Fibroblast of villous mesenchyme (primary cell): Measurements from ENCODE around the gene FOXO3. TPM values are rescaled to one million over a fixed set of nuclear protein-coding genes. Genes with fewer than 3 reads are reported as not detected.

Source experiments
- DNase-seq: peaks from one replicate; pipeline ENCODE4 v3.0.0-alpha.2; 2010; ENCODE audit warnings: low read depth
- H3K4me3 ChIP-seq: 2 replicates; pipeline ENCODE4 v1.5.1; 2011; ENCODE audit warnings: low read depth, mild to moderate bottlenecking, low read length
- total RNA-seq: library from RNA; depleted of rRNA; stranded (reverse); fragments of >200 nt; gene quantifications from 2 replicates; pipeline ENCODE4 v1.2.3, GENCODE V29; 2012
- TF ChIP-seq, protein P1 (sequence below): IDR thresholded peaks from 2 replicates; pipeline ENCODE4 v1.5.1; 2012; ENCODE audit warnings: low read depth, mild to moderate bottlenecking, low read length; ENCODE audit not compliant: insufficient read depth

Gene FOXO3
- total RNA-seq, 1 donor: 43.2 TPM

DNA sequence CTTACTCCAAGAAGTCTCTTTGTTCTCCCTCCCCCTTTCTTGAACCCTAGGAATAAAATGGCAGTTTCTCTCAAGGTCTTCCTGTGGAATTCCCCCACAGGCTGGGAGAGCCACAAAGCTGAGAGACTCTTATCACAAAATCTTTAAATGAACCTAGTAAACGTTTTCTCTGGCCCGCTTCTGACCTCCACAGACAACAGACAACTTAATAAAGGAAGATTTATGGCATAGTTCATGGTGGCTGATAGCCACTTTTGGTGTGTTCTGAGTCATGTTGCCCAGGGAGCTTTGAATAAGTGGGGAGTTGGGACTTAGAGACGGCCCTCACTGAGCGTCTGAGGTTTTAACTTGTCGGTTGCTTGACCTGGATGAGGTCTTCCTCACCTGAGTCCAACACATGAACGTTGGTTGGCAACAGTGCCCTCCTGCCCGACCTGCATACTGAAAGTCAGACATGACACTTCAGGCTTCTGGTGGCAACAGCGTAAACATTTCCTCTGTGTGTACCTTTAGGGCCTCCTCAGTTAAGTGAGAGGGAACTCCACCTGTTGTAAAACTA lies 124.1 kb downstream of the FOXO3 start:
- no peak overlapping the region for H3K4me3 ChIP-seq
- TF ChIP-seq, protein P1, sequence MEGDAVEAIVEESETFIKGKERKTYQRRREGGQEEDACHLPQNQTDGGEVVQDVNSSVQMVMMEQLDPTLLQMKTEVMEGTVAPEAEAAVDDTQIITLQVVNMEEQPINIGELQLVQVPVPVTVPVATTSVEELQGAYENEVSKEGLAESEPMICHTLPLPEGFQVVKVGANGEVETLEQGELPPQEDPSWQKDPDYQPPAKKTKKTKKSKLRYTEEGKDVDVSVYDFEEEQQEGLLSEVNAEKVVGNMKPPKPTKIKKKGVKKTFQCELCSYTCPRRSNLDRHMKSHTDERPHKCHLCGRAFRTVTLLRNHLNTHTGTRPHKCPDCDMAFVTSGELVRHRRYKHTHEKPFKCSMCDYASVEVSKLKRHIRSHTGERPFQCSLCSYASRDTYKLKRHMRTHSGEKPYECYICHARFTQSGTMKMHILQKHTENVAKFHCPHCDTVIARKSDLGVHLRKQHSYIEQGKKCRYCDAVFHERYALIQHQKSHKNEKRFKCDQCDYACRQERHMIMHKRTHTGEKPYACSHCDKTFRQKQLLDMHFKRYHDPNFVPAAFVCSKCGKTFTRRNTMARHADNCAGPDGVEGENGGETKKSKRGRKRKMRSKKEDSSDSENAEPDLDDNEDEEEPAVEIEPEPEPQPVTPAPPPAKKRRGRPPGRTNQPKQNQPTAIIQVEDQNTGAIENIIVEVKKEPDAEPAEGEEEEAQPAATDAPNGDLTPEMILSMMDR: no peak
- peak; percentile 95 for DNase-seq

DNA sequence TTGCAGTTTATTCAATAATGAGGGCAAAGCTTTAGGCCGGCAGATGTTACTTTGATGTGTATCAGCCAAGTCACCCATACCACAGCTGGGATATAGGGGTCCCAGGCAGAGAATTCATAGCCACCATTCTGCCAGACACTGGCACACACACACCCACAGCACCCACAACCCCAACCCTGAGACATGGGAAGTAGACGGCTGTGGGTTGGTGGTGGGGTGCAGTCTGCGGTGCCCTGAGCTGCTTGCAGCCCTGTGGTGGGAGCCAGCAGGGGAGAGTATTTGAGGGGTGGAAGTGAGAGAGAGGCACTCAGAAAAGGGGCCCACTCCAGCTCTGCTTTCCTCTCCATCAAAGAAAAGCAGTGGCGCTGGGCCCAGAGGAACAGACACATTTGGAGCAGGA lies 125.3 kb downstream of the FOXO3 start:
- TF ChIP-seq, protein P1: no peak
- no peak for DNase-seq
- H3K4me3 ChIP-seq: no peak overlapping the region

DNA sequence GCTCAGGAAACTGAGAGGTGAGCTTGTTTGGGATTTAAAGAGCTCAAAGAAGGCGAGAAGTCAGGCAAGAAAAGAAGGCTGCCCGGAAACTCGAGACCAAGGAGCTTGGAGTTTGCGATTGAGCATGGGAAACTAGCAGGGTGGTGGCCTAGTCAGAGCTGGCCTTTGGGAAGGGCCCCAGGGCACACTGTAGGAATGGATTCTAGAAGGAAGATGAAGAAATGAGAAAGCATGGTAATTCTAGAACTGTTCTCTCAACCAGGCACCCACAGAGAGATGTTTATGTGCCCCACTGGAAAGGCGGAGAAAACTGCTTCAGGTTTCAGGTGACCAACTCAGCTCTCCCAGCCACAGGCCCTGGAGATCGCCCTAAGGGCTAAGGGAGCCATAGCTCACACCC lies 126.2 kb downstream of the FOXO3 start:
- no peak overlapping the region for H3K4me3 ChIP-seq
- DNase-seq: no peak
- TF ChIP-seq, protein P1: no peak

DNA sequence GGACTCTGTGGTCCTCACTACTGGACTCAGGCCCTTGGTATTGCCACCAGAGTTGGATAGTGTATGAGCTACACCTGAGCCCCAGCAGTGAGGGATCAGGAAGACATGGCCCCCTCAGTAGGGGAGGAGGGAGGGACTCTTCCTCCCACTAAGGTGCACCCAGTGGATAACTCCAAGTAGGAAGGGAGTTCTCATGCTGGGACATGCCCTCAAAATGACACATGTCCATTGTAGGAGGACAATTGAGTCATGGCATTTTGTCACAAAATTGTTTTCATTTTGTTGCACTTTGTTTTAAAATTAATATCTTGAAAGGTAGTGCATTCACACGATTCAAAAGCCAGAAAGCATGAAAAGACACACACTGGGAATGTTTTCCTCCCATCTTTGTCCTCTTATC lies 127.2 kb downstream of the FOXO3 start:
- H3K4me3 ChIP-seq: no peak overlapping the region
- TF ChIP-seq, protein P1: no peak
- DNase-seq: no peak

DNA sequence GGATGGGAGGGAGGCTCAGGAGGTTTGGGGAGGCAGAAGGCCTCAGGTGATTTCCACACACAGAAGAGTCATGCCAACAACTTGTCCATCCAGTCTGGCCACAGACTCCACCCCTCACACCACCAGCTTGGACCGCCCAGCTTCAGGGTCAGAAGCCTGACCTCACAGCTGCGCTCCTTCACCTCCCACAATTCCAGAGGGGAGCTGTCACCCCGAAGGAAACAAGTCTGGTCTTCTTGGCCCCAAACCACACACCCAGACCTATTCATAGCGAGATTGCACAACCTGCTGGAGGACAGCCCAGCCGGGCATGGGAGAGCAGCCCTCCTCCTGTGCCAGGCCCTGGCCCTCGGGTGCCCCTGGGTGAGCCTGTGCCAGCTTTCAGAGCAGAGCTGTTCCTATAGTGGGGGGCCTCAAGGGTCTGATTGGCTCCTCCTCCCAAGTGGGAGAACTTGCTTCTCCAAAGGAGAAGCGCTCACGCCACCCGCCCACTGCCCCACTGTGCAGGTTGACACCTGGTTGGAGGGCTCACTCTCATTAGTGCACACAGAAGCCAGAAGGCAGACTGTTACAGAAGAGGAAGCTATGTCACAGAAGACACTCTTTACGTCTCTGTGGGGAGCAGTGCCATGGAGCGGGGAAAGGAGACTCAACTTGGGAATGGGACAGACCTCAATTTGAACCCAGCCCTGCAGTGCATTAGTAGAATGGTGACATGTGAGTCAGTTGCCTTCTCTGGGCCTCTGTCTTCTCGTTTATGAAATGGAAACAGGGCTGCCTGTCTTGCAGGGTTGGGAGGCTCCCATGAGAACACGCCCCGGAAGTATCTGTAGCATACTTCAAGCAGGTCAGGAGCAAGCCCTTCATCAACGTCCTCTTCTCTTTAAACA lies 128.8 kb downstream of the FOXO3 start:
- no peak overlapping the region for H3K4me3 ChIP-seq
- TF ChIP-seq, protein P1: no peak
- DNase-seq: peak; percentile 99

DNA sequence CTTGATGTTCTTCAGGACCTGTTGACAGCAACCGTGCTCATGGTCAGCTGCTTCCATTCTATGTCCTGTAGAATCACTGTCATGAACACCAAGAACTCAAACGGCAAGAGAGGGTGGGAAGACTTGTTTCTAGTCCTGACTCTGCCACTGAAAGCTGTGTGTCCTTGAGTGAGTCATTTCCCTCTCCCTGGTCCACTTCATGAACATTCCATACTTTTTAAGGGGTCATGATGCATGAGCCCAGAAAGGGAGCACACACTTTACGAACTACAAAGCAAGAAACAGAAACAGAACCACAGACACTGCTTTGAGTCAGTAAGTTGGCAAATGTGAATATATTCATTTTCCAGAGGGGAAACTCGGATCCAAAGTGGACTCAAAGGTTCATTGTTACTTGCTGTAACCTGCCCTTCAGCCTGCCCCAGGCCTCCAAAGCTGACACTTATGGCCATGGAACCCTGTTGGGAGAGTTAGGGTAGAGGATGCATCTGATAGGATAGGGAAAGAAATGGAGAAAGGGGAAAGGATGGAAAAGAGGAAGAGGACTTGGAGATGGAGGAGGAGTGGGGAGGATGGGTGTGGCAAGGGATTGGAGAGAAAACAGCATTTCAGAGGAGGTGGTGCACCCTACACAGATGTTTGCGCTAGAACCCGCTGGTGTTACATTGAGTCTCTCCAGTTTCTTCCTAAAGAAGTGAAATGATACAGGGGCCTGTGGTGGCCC lies 129.8 kb downstream of the FOXO3 start:
- H3K4me3 ChIP-seq: no peak overlapping the region
- peak; percentile 25 for DNase-seq
- TF ChIP-seq, protein P1: no peak
